Tibial nerve (tissue), 3 donors: Measurements from ENCODE around the gene OSER1.

Source experiments
- CTCF ChIP-seq, 5 experiments: fragments of 200-600 bp in 3 of 5; fragments of 450-650 bp in 2 of 5; sonication (generic) in 3 of 5; IDR thresholded peaks; one replicate each; pipeline ENCODE4 v1.5.1; 2016 to 2019; ENCODE audit warnings: antibody characterized with exemption in 5 of 5, mild to moderate bottlenecking in 3 of 5, moderate library complexity in 2 of 5
- POLR2A ChIP-seq, 2 donors: fragments of 450-650 bp; IDR thresholded peaks; one replicate each; pipeline ENCODE4 v1.6.1; 2017; ENCODE audit warnings: antibody characterized with exemption in 2 of 2, mild to moderate bottlenecking in 2 of 2, moderate library complexity in 2 of 2

GRCh38 chr20:44183282-44183681, 27.3 kb downstream of the OSER1 start:
- TF ChIP-seq POLR2A (IDR thresholded peaks at IDR 0.05): no peak
- no peak for TF ChIP-seq CTCF (IDR thresholded peaks at IDR 0.05)
